Testis (tissue), 2 donors: ENCODE results near the gene RAB40B.

Source experiments
- CTCF ChIP-seq, 3 experiments: fragments of 450-650 bp in 2 of 3; fragments of 200-600 bp in 1 of 3; sonication (generic) in 1 of 3; IDR thresholded peaks; one replicate each; pipeline ENCODE4 v1.5.1; 2016 to 2019; ENCODE audit warnings: antibody characterized with exemption in 3 of 3, mild to moderate bottlenecking in 2 of 3, moderate library complexity in 1 of 3
- POLR2A ChIP-seq: fragments of 450-650 bp; IDR thresholded peaks from one replicate; pipeline ENCODE4 v1.6.1; 2017; ENCODE audit warnings: antibody characterized with exemption, mild to moderate bottlenecking, moderate library complexity

DNA sequence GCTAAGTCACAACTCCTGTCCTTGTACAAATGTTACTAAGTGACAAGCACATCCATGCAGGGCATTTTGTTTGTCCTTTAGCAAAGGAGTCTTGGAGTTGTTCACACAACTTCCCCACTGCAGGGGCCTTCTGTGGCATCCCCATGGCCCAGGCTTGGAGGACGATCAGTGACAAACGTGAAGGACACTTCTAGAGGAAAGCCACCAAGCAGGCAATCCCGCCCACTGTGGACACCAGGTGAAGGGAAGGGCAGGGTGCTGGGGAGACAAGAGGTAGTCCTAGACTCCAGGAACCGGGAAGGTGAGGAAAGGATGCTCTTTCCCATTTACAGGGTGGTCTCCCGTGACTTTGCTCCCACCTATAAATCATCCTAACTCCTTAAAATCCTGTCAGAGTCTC lies 54.4 kb downstream of the RAB40B start:
- TF ChIP-seq CTCF (IDR thresholded peaks at IDR 0.05), result no peak
- TF ChIP-seq POLR2A, result no peak
